Measurements from ENCODE around the gene ERC2.

Gene ERC2

GRCh38 chr3:55629432-55629831 lies 838.8 kb downstream of the ERC2 start:
- no peaks in the 10 kb centered on the region for H3K9me2 ChIP-seq (ENCODE audit: low read depth, low read length)
- H3K9ac ChIP-seq (ENCODE audit: low read length), result no peak overlapping the region
- no peak overlapping the region for H2AFZ ChIP-seq (ENCODE audit: low read length)
- no peaks in the 10 kb centered on the region for H4K20me1 ChIP-seq (ENCODE audit: insufficient read depth, low read length)
- no peak overlapping the region for H3K4me3 ChIP-seq (ENCODE audit: low read depth, low read length, poor library complexity, severe bottlenecking)
- H3K27me3 ChIP-seq (ENCODE audit: insufficient read depth, low read length), result no peaks in the 10 kb centered on the region
- H3K9me3 ChIP-seq (ENCODE audit: low read length), result no peaks in the 10 kb centered on the region
- H3K36me3 ChIP-seq (ENCODE audit: insufficient read depth, low read length), result no peaks in the 10 kb centered on the region
- no peak for TF ChIP-seq CTCF (IDR thresholded peaks at IDR 0.05; ENCODE audit: low read length)
- TF ChIP-seq EZH2 (IDR thresholded peaks at IDR 0.05; ENCODE audit: borderline replicate concordance, low read length), result no peak
- no peak overlapping the region for H3K4me2 ChIP-seq (ENCODE audit: low read length)
- no peaks in the 10 kb centered on the region for H3F3A ChIP-seq (ENCODE audit: insufficient read depth, low read length)
- no peak overlapping the region for H3K27ac ChIP-seq (ENCODE audit: low read depth, low read length, poor library complexity, severe bottlenecking)
- no peaks in the 10 kb centered on the region for H3K4me1 ChIP-seq (ENCODE audit: insufficient read depth, low read length, severe bottlenecking)
- H3K79me2 ChIP-seq (ENCODE audit: insufficient read depth, low read length), result no peaks in the 10 kb centered on the region

GRCh38 chr3:55626279-55626665 lies 842.0 kb downstream of the ERC2 start:
- H3K4me2 ChIP-seq (ENCODE audit: low read length), result no peak overlapping the region
- no peak overlapping the region for H2AFZ ChIP-seq (ENCODE audit: low read length)
- H3K79me2 ChIP-seq (ENCODE audit: insufficient read depth, low read length), result no peaks in the 10 kb centered on the region
- H3K27me3 ChIP-seq (ENCODE audit: insufficient read depth, low read length), result no peaks in the 10 kb centered on the region
- H3K36me3 ChIP-seq (ENCODE audit: insufficient read depth, low read length), result no peaks in the 10 kb centered on the region
- no peak overlapping the region for H3K27ac ChIP-seq (ENCODE audit: low read depth, low read length, poor library complexity, severe bottlenecking)
- H3K4me3 ChIP-seq (ENCODE audit: low read depth, low read length, poor library complexity, severe bottlenecking), result no peak overlapping the region
- H3F3A ChIP-seq (ENCODE audit: insufficient read depth, low read length), result no peaks in the 10 kb centered on the region
- no peaks in the 10 kb centered on the region for H3K9me3 ChIP-seq (ENCODE audit: low read length)
- no peak overlapping the region for H3K9ac ChIP-seq (ENCODE audit: low read length)
- no peaks in the 10 kb centered on the region for H3K9me2 ChIP-seq (ENCODE audit: low read depth, low read length)
- no peak for TF ChIP-seq CTCF (IDR thresholded peaks at IDR 0.05; ENCODE audit: low read length)
- TF ChIP-seq EZH2 (IDR thresholded peaks at IDR 0.05; ENCODE audit: borderline replicate concordance, low read length), result no peak
- H3K4me1 ChIP-seq (ENCODE audit: insufficient read depth, low read length, severe bottlenecking), result peaks cover 8% of the 10 kb centered on the region
- no peaks in the 10 kb centered on the region for H4K20me1 ChIP-seq (ENCODE audit: insufficient read depth, low read length)

- no peak overlapping the region for H3K4me2 ChIP-seq (ENCODE audit: low read length)
- no peak overlapping the region for H3K4me3 ChIP-seq (ENCODE audit: low read depth, low read length, poor library complexity, severe bottlenecking)
- no peaks in the 10 kb centered on the region for H4K20me1 ChIP-seq (ENCODE audit: insufficient read depth, low read length)
- TF ChIP-seq EZH2 (IDR thresholded peaks at IDR 0.05; ENCODE audit: borderline replicate concordance, low read length) (no peak), CTCF (IDR thresholded peaks at IDR 0.05; ENCODE audit: low read length) (no peak)
- H3F3A ChIP-seq (ENCODE audit: insufficient read depth, low read length), result no peaks in the 10 kb centered on the region
- H3K27ac ChIP-seq (ENCODE audit: low read depth, low read length, poor library complexity, severe bottlenecking), result no peak overlapping the region
- peaks cover 19% of the 10 kb centered on the region for H3K4me1 ChIP-seq (ENCODE audit: insufficient read depth, low read length, severe bottlenecking)
- H3K79me2 ChIP-seq (ENCODE audit: insufficient read depth, low read length), result no peaks in the 10 kb centered on the region
- H3K9me3 ChIP-seq (ENCODE audit: low read length), result no peaks in the 10 kb centered on the region
- no peaks in the 10 kb centered on the region for H3K36me3 ChIP-seq (ENCODE audit: insufficient read depth, low read length)
- H3K27me3 ChIP-seq (ENCODE audit: insufficient read depth, low read length), result no peaks in the 10 kb centered on the region
- no peaks in the 10 kb centered on the region for H3K9me2 ChIP-seq (ENCODE audit: low read depth, low read length)
- no peak overlapping the region for H2AFZ ChIP-seq (ENCODE audit: low read length)
- H3K9ac ChIP-seq (ENCODE audit: low read length), result no peak overlapping the region
These were observed 844.0 kb downstream of the ERC2 start for GRCh38 chr3:55624238-55624637.
